ENCODE data around the gene BICD2. TPM values are rescaled to one million over a fixed set of nuclear protein-coding genes. Genes with fewer than 3 reads are reported as not detected.
A peak's percentile ranks its signal among the peaks of the same experiment; 100 is the strongest.

BICD2 gene
- total RNA-seq, 4 donors from 2014 or later = 42.3 to 75.3 (median 51.8) TPM

DNA sequence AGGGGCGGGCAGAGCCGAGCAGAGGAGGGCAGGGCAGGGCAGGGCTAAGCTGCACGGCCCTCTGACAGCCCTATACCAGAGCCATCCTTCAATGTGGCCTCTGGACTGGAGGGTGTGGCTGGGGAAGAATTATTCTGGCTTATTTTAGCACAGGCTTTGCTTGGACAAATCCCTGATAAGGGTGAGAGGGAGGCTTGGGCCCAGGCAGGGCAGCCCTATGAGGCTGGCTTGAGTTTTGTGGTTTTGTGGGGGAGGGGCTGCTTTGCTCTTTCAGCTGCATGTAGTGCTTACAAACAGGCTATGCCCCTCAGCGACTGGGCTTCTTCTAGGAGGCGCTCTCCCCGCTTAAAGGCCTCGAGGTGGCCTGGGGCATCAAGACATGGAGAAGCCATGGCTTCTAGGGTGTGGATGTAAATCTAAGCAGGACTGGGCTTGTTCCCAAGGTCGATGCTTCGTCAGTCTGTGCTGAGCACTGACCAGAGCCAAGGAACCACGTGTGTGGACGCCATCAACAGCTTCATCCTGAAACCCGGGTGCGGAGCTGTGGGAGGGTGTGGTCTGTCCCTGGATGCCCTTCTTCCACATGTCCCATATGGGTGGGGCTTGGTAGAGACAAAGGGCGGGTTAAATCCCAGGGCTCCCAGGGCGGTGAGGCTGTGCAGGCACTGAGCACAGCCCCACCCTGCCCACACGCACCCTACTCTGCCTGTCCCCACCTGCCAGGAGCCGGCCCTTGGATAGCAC is 49.0 kb downstream of the BICD2 start:
- H3K27me3 ChIP-seq = no peaks in the 10 kb centered on the region
- peak overlapping the region in 2 of 4 donors; percentile 5 to 25 for H3K27ac ChIP-seq
- TF ChIP-seq POLR2A (IDR thresholded peaks at IDR 0.05) = no peak
- TF ChIP-seq EP300 (IDR thresholded peaks at IDR 0.05) = no peak
- no peak for TF ChIP-seq POLR2AphosphoS5 (IDR thresholded peaks at IDR 0.05)
- TF ChIP-seq, protein P1, sequence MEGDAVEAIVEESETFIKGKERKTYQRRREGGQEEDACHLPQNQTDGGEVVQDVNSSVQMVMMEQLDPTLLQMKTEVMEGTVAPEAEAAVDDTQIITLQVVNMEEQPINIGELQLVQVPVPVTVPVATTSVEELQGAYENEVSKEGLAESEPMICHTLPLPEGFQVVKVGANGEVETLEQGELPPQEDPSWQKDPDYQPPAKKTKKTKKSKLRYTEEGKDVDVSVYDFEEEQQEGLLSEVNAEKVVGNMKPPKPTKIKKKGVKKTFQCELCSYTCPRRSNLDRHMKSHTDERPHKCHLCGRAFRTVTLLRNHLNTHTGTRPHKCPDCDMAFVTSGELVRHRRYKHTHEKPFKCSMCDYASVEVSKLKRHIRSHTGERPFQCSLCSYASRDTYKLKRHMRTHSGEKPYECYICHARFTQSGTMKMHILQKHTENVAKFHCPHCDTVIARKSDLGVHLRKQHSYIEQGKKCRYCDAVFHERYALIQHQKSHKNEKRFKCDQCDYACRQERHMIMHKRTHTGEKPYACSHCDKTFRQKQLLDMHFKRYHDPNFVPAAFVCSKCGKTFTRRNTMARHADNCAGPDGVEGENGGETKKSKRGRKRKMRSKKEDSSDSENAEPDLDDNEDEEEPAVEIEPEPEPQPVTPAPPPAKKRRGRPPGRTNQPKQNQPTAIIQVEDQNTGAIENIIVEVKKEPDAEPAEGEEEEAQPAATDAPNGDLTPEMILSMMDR (IDR thresholded peaks at IDR 0.05) = no peak
- ATAC-seq = peak; percentile 39
- H3K36me3 ChIP-seq = peaks cover 0 to 98% of the 10 kb centered on the region in 2 donors
- H3K9me3 ChIP-seq = no peaks in the 10 kb centered on the region
- peaks cover 0 to 18% (median 0%) of the 10 kb centered on the region in 3 donors for H3K4me1 ChIP-seq
- WGBS, 2 donors (ENCODE audit: low coverage in 1 of 2) = 76 to 80% methylated on average over 4 of the region's 17 CpGs
- H3K4me3 ChIP-seq = no peak overlapping the region

DNA sequence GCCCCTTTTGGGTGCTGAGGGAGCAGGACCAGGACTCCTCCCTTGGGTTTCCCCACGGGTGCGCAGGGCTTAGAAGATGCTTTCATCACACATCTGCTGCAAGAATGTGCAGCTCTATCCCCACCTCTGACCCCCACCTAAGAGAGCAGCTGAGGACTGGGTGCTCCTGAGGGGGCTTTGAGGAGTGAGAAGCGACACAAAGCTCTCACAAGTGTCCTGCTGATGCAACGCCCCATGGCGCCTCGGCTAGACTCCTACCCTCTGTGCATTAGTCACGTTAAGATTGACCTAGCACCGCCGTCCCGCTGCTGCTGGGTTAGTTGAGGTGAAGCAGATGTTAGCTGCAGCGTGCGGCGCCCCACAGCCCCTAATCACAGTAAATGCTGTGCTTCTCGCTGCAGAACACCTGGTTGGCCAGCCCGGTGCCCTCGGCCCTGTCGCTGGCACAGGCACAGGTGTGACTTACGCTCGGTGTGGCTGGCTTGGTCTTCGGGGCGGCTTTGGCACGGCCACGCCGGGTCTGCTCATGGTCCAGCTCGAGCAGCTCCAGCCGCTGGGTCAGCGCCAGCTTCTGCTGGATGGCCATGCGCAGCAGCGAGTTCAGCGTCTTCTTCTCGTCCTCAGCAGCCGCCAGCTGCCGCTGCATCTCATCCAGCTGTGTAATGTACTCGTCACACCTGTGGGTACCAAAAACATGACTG is 49.7 kb downstream of the BICD2 start:
- 88 to 96% methylated on average over 5 to 12 of the region's 34 CpGs for WGBS, 2 donors (ENCODE audit: low coverage in 1 of 2)
- Histone ChIP-seq H3K27me3 (no peaks in the 10 kb centered on the region), H3K9me3 (no peaks in the 10 kb centered on the region), H3K27ac (no peak overlapping the region), H3K36me3 (peaks cover 0 to 98% of the 10 kb centered on the region in 2 donors), H3K4me1 (peaks cover 0 to 18% (median 0%) of the 10 kb centered on the region in 3 donors), H3K4me3 (no peak overlapping the region)
- TF ChIP-seq POLR2A (IDR thresholded peaks at IDR 0.05) (no peak), EP300 (IDR thresholded peaks at IDR 0.05) (no peak), POLR2AphosphoS5 (IDR thresholded peaks at IDR 0.05) (no peak)
- TF ChIP-seq, protein P1 (IDR thresholded peaks at IDR 0.05) = no peak
- no peak for ATAC-seq

DNA sequence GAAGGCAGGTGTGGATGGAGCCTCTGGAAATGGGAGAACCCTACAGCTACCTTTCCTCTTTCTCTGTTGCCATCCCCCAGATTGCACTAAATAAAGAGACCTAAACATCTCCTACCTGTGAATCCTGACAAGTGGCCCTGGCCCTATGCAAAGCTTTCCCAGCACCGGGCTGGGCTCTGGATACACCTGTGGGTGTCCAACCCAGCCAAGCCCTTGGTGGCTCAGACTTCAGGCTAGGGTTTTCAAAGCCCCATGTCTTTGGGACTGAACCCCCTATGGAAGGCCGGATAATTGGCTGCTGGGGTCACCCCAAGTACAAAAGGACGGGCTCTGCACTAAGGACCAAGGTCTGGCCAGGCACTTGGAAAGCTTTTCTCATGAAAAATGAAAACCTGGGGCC is 50.6 kb downstream of the BICD2 start:
- no peak for ATAC-seq
- WGBS, 2 donors (ENCODE audit: low coverage in 1 of 2) = no CpG with 5 or more reads among the region's 3 CpGs
- TF ChIP-seq, protein P1 (IDR thresholded peaks at IDR 0.05) = no peak
- TF ChIP-seq POLR2A (IDR thresholded peaks at IDR 0.05) = no peak
- no peak for TF ChIP-seq EP300 (IDR thresholded peaks at IDR 0.05)
- TF ChIP-seq POLR2AphosphoS5 (IDR thresholded peaks at IDR 0.05) = no peak
- H3K4me1 ChIP-seq = peaks cover 0 to 18% (median 0%) of the 10 kb centered on the region in 3 donors
- peaks cover 0 to 98% of the 10 kb centered on the region in 2 donors for H3K36me3 ChIP-seq
- no peak overlapping the region for H3K4me3 ChIP-seq
- H3K27me3 ChIP-seq = no peaks in the 10 kb centered on the region
- H3K27ac ChIP-seq = no peak overlapping the region
- H3K9me3 ChIP-seq = no peaks in the 10 kb centered on the region

DNA sequence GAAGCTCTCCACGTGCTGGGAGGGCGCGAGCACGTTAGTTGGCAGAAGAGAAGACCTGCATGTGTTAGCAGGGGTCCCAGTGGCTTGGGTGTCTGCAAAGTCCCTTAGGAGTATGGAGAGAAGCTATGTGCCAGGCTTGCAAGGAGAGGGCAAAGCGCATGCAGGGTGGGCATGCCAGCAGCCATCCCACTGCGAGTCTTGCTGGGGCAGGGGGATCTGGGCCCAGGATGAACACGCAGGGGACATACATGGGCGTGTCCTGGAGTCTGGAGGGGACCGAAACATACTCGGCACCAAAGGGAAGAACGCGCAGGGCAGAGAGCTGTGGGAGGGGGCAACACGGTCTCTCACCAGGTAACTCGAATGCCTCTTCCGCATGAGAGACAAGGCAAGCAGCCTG is 51.1 kb downstream of the BICD2 start:
- no peak for ATAC-seq
- no peaks in the 10 kb centered on the region for H3K27me3 ChIP-seq
- H3K9me3 ChIP-seq = no peaks in the 10 kb centered on the region
- H3K36me3 ChIP-seq = peaks cover 0 to 95% of the 10 kb centered on the region in 2 donors
- no peak overlapping the region for H3K27ac ChIP-seq
- WGBS, 2 donors (ENCODE audit: low coverage in 1 of 2) = 58 to 85% methylated on average over 4 to 11 of the region's 15 CpGs
- peaks cover 0 to 18% (median 0%) of the 10 kb centered on the region in 3 donors for H3K4me1 ChIP-seq
- no peak overlapping the region for H3K4me3 ChIP-seq
- TF ChIP-seq EP300 (IDR thresholded peaks at IDR 0.05) = no peak
- TF ChIP-seq, protein P1 (IDR thresholded peaks at IDR 0.05) = no peak
- no peak for TF ChIP-seq POLR2AphosphoS5 (IDR thresholded peaks at IDR 0.05)
- no peak for TF ChIP-seq POLR2A (IDR thresholded peaks at IDR 0.05)
